K562 (cell line): ENCODE data around the gene IGSF8. TPM values are rescaled to one million over a fixed set of nuclear protein-coding genes. Genes with fewer than 3 reads are reported as not detected.

Experiments
- ATAC-seq: fragments of 200-7000 bp; cut with Tn5 transposase; 3 replicates; pipeline ENCODE4 v1.9.1; 2020; ENCODE audit warnings: moderate library complexity
- BruUV-seq: library from RNA; stranded (reverse); fragments of 400-500 nt; replicated peaks from 2 replicates; lab custom pipeline; 2021; lab: Mats Ljungman, UMichigan
- CTCF ChIA-PET: fragments of 300-600 bp; formaldehyde crosslinking; extraction: SDS; loops from one replicate; lab custom pipeline; 2021; ENCODE audit warnings: low intra/inter-chr PET ratio; lab: Yijun Ruan, JAX
- POLR2A ChIA-PET: fragments of 300-600, 350-650 bp; sonication (Branson Sonifier 250); formaldehyde crosslinking; extraction: SDS; loops from one replicate; lab custom pipeline; 2021; ENCODE audit warnings: antibody characterized with exemption, inconsistent platforms; lab: Yijun Ruan, JAX
- DNase-seq, 4 experiments: peaks; one replicate each; pipeline versions ENCODE4 v3.0.0 to v3.0.0-alpha.2; 2011 to 2018; ENCODE audit warnings: low spot score in 3 of 4, mixed read lengths in 3 of 4; ENCODE audit errors: extremely low read depth in 1 of 4
- FAIRE-seq: peaks from 2 replicates; lab custom pipeline; 2011; peaks lifted over from hg19 to GRCh38; lab: Jason Lieb, UNC
- H2AFZ ChIP-seq: 2 replicates; pipeline ENCODE4 v1.6.0; 2011; ENCODE audit warnings: low read depth, low read length, control low read depth, inconsistent platforms
- H3K27ac ChIP-seq: fragments of 200-600 bp; 3 replicates; pipeline ENCODE4 v1.8.0; 2011; ENCODE audit warnings: low read depth, mild to moderate bottlenecking, control low read depth, inconsistent platforms, low read length, moderate library complexity, mixed read lengths; ENCODE audit errors: extremely low read depth
- H3K27me3 ChIP-seq, 2 experiments: fragments of 300-600 bp in 1 of 2; 2 replicates in 1 of 2; 3 replicates in 1 of 2; pipeline versions ENCODE4 v1.6.0 to v1.8.0; 2011; ENCODE audit warnings: inconsistent platforms in 2 of 2, low read length in 2 of 2, mild to moderate bottlenecking in 1 of 2, mixed read lengths in 1 of 2, moderate library complexity in 1 of 2; ENCODE audit not compliant: control insufficient read depth in 2 of 2, insufficient read depth in 2 of 2
- H3K36me3 ChIP-seq: fragments of 300-600 bp; 3 replicates; pipeline ENCODE4 v1.8.0; 2011; ENCODE audit warnings: mild to moderate bottlenecking, low read length, inconsistent platforms; ENCODE audit not compliant: control insufficient read depth, insufficient read depth
- H3K4me1 ChIP-seq, 2 experiments: fragments of 200-600 bp in 1 of 2; replicated peaks in 1 of 2; 2 replicates in 1 of 2; 3 replicates in 1 of 2; pipeline versions ENCODE4 v1.5.1 to v1.8.0; 2011; ENCODE audit warnings: inconsistent platforms in 2 of 2, low read length in 2 of 2, mild to moderate bottlenecking in 1 of 2, mixed read lengths in 1 of 2, moderate library complexity in 1 of 2; ENCODE audit not compliant: control insufficient read depth in 2 of 2, insufficient read depth in 2 of 2
- H3K4me2 ChIP-seq: 2 replicates; pipeline ENCODE4 v1.6.1; 2011; ENCODE audit warnings: low read length, control low read depth, inconsistent platforms, mixed read lengths; ENCODE audit not compliant: insufficient read depth
- H3K4me3 ChIP-seq: fragments of 200-600 bp; sonication (generic), shearing (Covaris generic); 2 replicates; pipeline ENCODE4 v1.5.1; 2016; ENCODE audit warnings: control low read depth, inconsistent platforms
- H3K79me2 ChIP-seq: fragments of 200-600 bp; 3 replicates; pipeline ENCODE4 v1.8.0; 2011; ENCODE audit warnings: low read length, inconsistent platforms; ENCODE audit not compliant: control insufficient read depth, insufficient read depth
- H3K9ac ChIP-seq, 2 experiments: 2 replicates each; pipeline versions ENCODE4 v1.6.0 to v1.6.1; 2011; ENCODE audit warnings: low read depth in 2 of 2, low read length in 2 of 2, control low read depth in 1 of 2, inconsistent platforms in 1 of 2, mild to moderate bottlenecking in 1 of 2, mixed read lengths in 1 of 2; ENCODE audit not compliant: insufficient read depth in 1 of 2
- H3K9me1 ChIP-seq: one replicate; pipeline ENCODE4 v1.6.0; 2011; ENCODE audit warnings: inconsistent platforms, mild to moderate bottlenecking, low read length, moderate library complexity; ENCODE audit not compliant: control insufficient read depth, insufficient read depth
- H3K9me3 ChIP-seq: replicated peaks from 2 replicates; pipeline ENCODE4 v1.5.1; 2011; ENCODE audit warnings: low read depth, low read length, inconsistent platforms; ENCODE audit not compliant: control insufficient read depth, insufficient read depth
- H4K20me1 ChIP-seq: replicated peaks from 2 replicates; pipeline ENCODE4 v1.6.1; 2011; ENCODE audit warnings: low read length, inconsistent platforms, mixed read lengths; ENCODE audit not compliant: control insufficient read depth, insufficient read depth
- DMBX1 ChIP-seq: fragments of 250-450 bp; sonication (Bioruptor Pico); IDR thresholded peaks from 2 replicates; pipeline ENCODE4 v1.8.0; 2022; ENCODE audit warnings: inconsistent platforms, mild to moderate bottlenecking, moderate library complexity, borderline replicate concordance
- HNRNPL ChIP-seq: fragments of 200-400 bp; formaldehyde crosslinking; IDR thresholded peaks from 2 replicates; pipeline ENCODE4 v1.6.1; 2017; ENCODE audit warnings: low read depth, mild to moderate bottlenecking, low read length
- KLF13 ChIP-seq: fragments of 450-650 bp; IDR thresholded peaks from 2 replicates; pipeline ENCODE4 v1.6.1; 2016; ENCODE audit warnings: missing genetic modification characterization, low read depth, mild to moderate bottlenecking, missing compliant biosample characterization, moderate library complexity, borderline replicate concordance
- MBD2 ChIP-seq: sonication (generic); IDR thresholded peaks from 2 replicates; pipeline ENCODE4 v1.6.1; 2016; ENCODE audit warnings: low read depth, borderline replicate concordance
- NFATC3 ChIP-seq: fragments of 450-650 bp; IDR thresholded peaks from 2 replicates; pipeline ENCODE4 v1.6.1; 2017; ENCODE audit warnings: mild to moderate bottlenecking
- POLR3A ChIP-seq: IDR thresholded peaks from 2 replicates; pipeline ENCODE4 v1.6.1; 2011; ENCODE audit warnings: borderline replicate concordance, mild to moderate bottlenecking, moderate library complexity; ENCODE audit not compliant: insufficient read length, insufficient read depth; ENCODE audit errors: extremely low read depth
- WHSC1 ChIP-seq: IDR thresholded peaks from one replicate; pipeline ENCODE4 v1.6.1; 2012; ENCODE audit warnings: low read length, control low read depth, inconsistent platforms
- ZNF165 ChIP-seq: fragments of 250-450 bp; sonication (Bioruptor Pico); IDR thresholded peaks from 2 replicates; pipeline ENCODE4 v1.4.0; 2020; ENCODE audit warnings: borderline replicate concordance
- WGBS: fragments of 100-300 bp; shearing (Covaris generic); methylation state at CpG from one replicate; pipeline ENCODE4 v1.1.6; 2016; ENCODE audit warnings: low coverage, mixed read lengths; ENCODE audit not compliant: insufficient coverage; ENCODE audit errors: missing lambda C conversion rate; 5-methylcytosine and 5-hydroxymethylcytosine counted together
- in situ Hi-C: fragments of 300-500 bp; cut with MboI; formaldehyde crosslinking; loops from 4 replicates; pipeline ENCODE4 v1.15.0; 2018; ENCODE audit warnings: inconsistent platforms, mixed read lengths
- intact Hi-C: fragments of 100-400 bp; cut with micrococcal nuclease; formaldehyde crosslinking; loops from 2 replicates; pipeline ENCODE4 v1.14.2; 2022
- polyA plus RNA-seq, 8 experiments: library from polyadenylated mRNA; depleted of rRNA in 4 of 8; stranded (reverse) in 5 of 8; unstranded in 3 of 8; fragments of >200 nt; fragmentation: Nextera tagmentation in 2 of 8; fragmentation: Illumina TruSeq in 1 of 8; extraction: Ambion mirVana in 2 of 8; extraction: Trizol in 1 of 8; gene quantifications; 2 replicates each; pipeline versions ENCODE4 v1.2.1 to v1.2.3, GENCODE V29; 2011 to 2014; ENCODE audit warnings: inconsistent platforms in 1 of 8, missing spikeins in 1 of 8
- total RNA-seq, 7 experiments: library from RNA; depleted of rRNA in 6 of 7; stranded (reverse); fragments of >200 nt in 6 of 7; fragmentation: Illumina TruSeq in 2 of 7; extraction: Trizol in 2 of 7; gene quantifications; 2 replicates each; pipeline versions ENCODE4 v1.2.1 to v1.2.3, GENCODE V29; 2011 to 2021; ENCODE audit warnings: low replicate concordance in 1 of 7
- TF ChIP-seq, protein P1 (sequence below), 3 experiments: fragments of 200-800 bp in 1 of 3; sonication (Bioruptor generic) in 1 of 3; sonication (generic) in 1 of 3; formaldehyde crosslinking in 1 of 3; IDR thresholded peaks; 2 replicates each; pipeline versions ENCODE4 v1.6.1 to v1.8.0; 2016 to 2022; ENCODE audit warnings: mild to moderate bottlenecking in 2 of 3, missing compliant biosample characterization in 2 of 3, missing genetic modification characterization in 2 of 3, missing genetic modification reagents in 1 of 3
- TF ChIP-seq, protein P2 (sequence below): fragments of 250-450 bp; sonication (Bioruptor Pico); IDR thresholded peaks from 2 replicates; pipeline ENCODE4 v1.8.0; 2022; ENCODE audit warnings: moderate library complexity, mild to moderate bottlenecking, inconsistent platforms
- TF ChIP-seq, protein P3 (sequence below): fragments of 200-800 bp; sonication (Bioruptor generic); IDR thresholded peaks from 2 replicates; pipeline ENCODE4 v1.6.1; 2017; ENCODE audit warnings: missing genetic modification characterization, missing compliant biosample characterization

Gene IGSF8
- total and polyA plus RNA-seq, 9 of the 15 experiments (the other 6 are each of a cell fraction or from before 2014, with no cell fraction given) = 0.32 to 11.7 (median 3.2) TPM

DNA sequence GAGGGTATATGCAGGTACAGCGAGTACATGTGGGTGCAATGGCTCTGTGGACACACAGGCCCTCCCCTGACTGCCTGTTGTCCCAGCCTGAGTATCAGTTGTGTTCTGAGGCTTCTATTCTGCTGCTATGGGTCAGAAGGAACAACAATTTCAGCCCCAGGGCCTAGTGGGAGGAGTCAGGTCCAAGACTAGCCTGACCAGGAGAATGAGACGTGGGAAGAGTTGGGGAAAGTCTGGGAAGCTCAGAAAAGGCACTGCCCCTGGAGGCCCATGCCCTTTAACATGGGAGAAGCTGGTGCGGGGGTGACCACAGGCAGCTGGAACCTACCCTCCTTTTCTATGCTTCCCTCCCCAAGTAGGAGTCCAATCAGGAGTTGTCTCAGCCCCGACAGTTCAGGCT is 7.7 kb downstream of the IGSF8 start:
- intact Hi-C loops = no loop called here
- CTCF ChIA-PET = no interaction called here
- TF ChIP-seq KLF13 (tag) (no peak), POLR3A (no peak), DMBX1 (CRISPR knock-in tag) (no peak), NFATC3 (no peak), ZNF165 (CRISPR knock-in tag) (no peak), MBD2 (no peak), HNRNPL (no peak), WHSC1 (no peak)
- TF ChIP-seq, protein P1, sequence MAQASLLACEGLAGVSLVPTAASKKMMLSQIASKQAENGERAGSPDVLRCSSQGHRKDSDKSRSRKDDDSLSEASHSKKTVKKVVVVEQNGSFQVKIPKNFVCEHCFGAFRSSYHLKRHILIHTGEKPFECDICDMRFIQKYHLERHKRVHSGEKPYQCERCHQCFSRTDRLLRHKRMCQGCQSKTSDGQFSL (CRISPR knock-in tag; IDR thresholded peaks at IDR 0.05) = no peak
- TF ChIP-seq, protein P1 (tag; IDR thresholded peaks at IDR 0.05) = no peak
- TF ChIP-seq, protein P2, sequence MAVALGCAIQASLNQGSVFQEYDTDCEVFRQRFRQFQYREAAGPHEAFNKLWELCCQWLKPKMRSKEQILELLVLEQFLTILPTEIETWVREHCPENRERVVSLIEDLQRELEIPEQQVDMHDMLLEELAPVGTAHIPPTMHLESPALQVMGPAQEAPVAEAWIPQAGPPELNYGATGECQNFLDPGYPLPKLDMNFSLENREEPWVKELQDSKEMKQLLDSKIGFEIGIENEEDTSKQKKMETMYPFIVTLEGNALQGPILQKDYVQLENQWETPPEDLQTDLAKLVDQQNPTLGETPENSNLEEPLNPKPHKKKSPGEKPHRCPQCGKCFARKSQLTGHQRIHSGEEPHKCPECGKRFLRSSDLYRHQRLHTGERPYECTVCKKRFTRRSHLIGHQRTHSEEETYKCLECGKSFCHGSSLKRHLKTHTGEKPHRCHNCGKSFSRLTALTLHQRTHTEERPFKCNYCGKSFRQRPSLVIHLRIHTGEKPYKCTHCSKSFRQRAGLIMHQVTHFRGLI (CRISPR knock-in tag) = no peak
- TF ChIP-seq, protein P3, sequence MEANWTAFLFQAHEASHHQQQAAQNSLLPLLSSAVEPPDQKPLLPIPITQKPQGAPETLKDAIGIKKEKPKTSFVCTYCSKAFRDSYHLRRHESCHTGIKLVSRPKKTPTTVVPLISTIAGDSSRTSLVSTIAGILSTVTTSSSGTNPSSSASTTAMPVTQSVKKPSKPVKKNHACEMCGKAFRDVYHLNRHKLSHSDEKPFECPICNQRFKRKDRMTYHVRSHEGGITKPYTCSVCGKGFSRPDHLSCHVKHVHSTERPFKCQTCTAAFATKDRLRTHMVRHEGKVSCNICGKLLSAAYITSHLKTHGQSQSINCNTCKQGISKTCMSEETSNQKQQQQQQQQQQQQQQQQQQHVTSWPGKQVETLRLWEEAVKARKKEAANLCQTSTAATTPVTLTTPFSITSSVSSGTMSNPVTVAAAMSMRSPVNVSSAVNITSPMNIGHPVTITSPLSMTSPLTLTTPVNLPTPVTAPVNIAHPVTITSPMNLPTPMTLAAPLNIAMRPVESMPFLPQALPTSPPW (CRISPR knock-in tag) = no peak
- TF ChIP-seq, all 486 proteins: peak for 0
- H3K4me2 ChIP-seq = no peak overlapping the region
- WGBS = 43% methylated on average over 4 of the region's 4 CpGs
- no peaks in the 10 kb centered on the region for H3K9me1 ChIP-seq
- H3K9me3 ChIP-seq = no peaks in the 10 kb centered on the region
- no peaks in the 10 kb centered on the region for H3K36me3 ChIP-seq
- H3K4me1 ChIP-seq = peaks cover 0 to 24% of the 10 kb centered on the region in 2 experiments; a peak in 1 of 5 replicates
- no peak overlapping the region for H3K9ac ChIP-seq
- no peak overlapping the region for H3K4me3 ChIP-seq
- H3K27ac ChIP-seq = no peak overlapping the region
- no peaks in the 10 kb centered on the region for H3K79me2 ChIP-seq
- FAIRE-seq (no peak), ATAC-seq (no peak), DNase-seq (no peak)
- in situ Hi-C loops = no loop called here
- no peak overlapping the region for H2AFZ ChIP-seq
- H3K27me3 ChIP-seq = no peaks in the 10 kb centered on the region
- peaks cover 5% of the 10 kb centered on the region; the same call in 1 of the 2 replicates for H4K20me1 ChIP-seq
- no TSS peak for BruUV-seq
- POLR2A ChIA-PET = no interaction called here
